ENCODE results near the gene PAH.
A peak's percentile ranks its signal among the peaks of the same experiment; 100 is the strongest.

PAH gene

DNA sequence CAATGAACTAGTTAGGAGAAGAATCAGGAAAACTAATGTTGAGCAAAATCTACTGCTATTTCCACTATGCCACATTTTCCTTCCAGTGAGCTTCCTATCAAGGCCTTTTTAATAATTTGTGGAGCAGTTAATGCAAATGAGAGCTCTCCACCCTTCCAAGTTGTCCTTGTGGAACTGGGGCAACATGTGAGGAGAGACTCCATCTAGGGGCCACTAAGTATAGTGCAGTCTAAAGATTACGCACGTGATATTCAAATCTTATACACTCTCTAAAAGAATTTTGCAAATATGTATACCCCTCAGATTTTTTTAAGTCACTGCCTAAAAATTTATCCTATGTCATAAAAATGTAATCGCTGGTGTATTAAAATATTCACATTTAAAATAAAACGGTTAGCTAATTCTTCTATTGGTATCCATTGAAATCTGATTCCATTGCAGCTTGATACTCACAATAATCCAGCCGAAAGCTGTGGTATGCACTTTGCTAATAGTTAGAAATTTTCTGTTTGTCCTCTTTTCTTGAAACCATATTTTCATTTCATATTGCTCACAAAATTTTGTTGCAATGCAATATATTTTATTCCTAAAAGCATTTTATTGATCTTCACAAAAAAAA, 100.1 kb downstream of the PAH start:
- peak; percentile 18 for DNase-seq

DNA sequence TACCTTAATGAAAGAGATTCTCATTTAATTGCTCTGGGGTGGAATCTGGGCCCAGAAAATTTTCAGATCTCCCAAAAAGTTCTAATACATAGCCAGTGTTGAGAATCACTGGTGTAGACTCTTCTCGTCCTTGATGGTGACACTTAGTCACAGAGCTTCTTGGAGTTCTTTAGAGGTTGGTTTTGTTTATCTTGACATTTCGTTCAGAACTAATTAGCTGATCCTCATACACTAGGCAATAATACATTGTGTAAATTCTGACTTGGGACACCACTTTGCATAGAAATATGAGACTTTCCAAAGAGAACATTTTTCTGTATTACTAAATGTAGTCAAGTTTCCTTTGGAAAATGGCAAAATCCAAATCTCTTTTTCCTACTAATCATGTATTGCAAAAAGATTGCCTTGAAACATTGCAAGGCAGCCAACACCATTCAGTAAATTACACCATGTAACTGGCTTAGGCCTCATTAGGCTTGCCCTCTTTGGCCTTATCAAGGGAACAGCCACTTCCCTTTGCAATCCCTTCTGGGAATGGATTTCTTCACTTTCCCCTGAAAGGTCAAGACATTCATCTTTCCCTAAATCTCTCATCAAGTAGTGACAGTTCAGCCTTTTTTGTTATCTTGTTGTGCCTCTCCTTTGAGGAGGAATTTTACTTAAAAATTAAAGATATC, 102.2 kb downstream of the PAH start:
- DNase-seq, result no peak

GRCh38 chr12:102812344-102812743, 104.7 kb downstream of the PAH start:
- DNase-seq, result no peak

DNA sequence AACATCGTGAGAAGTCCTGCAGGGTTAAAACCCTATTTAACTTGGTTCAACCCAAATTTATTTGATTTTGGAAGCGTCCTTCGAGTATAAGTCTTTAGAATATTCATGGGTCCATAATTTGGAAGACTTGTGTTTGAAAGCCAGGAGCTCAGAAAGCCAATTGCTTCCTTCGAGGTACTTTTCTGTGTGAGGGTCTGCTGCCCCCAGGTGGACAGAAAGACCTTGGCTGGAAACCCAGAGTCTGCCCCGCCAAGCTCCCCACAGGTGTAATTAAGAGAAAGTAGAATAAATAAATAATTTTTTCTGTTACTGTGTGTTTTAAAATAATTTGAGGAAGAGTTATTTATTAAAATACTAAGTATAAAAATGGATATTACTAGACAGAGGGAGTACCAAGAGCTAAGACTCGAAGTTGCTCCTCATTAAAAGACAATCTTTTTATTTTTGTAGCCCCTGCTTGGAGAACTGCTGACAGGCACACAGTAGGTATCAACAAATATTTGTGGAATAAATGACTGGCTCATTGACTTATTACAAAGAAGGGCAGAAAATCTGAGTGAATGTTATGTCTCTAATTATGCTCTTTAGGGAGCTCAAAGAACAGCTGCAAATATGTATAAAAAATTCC, 105.8 kb downstream of the PAH start:
- DNase-seq, result no peak

- DNase-seq, result no peak
These were observed 108.6 kb downstream of the PAH start for GRCh38 chr12:102808412-102808811.

- DNase-seq, result no peak
These were observed 110.5 kb downstream of the PAH start for GRCh38 chr12:102806592-102806991.

GRCh38 chr12:102806110-102806509, 110.9 kb downstream of the PAH start:
- DNase-seq, result no peak

- DNase-seq, result no peak
These were observed 116.5 kb downstream of the PAH start for GRCh38 chr12:102800565-102800964.

DNA sequence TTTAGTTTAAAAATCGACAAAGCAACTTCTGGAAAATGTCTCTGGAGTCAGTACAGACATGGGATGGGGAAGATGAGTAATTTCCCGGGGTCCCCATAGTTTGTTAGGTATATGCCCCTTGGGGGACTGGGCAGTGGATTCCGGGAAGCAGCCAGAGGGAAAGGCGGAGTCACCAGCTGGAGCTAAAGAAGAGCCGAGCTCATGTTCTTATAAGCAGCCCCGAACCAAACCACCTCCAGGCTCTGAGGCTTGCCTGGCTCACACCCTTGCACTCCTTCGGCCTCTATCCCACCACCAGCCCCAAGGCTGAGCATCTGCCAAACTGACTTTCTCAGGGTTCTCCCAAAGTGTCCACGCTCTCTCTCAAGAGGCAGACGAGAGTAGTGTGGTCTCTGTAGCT, 117.8 kb downstream of the PAH start:
- DNase-seq, result no peak

- no peak for DNase-seq
These were observed 119.5 kb downstream of the PAH start for GRCh38 chr12:102797528-102797927.

- no peak for DNase-seq
These were observed 123.1 kb downstream of the PAH start for GRCh38 chr12:102793921-102794320.
